Naive thymus-derived CD4-positive, alpha-beta T cell (primary cell): ENCODE results near the gene SCGB1D1. TPM values are rescaled to one million over a fixed set of nuclear protein-coding genes. Genes with fewer than 3 reads are reported as not detected.

Experiments used
- ATAC-seq: fragments of 150-1000 bp; cut with Tn5 transposase; 2 replicates; pipeline ENCODE4 v1.10.0; 2021; ENCODE audit warnings: mild to moderate bottlenecking, moderate library complexity
- CTCF ChIA-PET: fragments of 350-600 bp; sonication (Branson Sonifier 250); formaldehyde crosslinking; loops from one replicate; lab custom pipeline; 2021; ENCODE audit warnings: antibody characterized with exemption; lab: Charles Lee
- POLR2A ChIA-PET: fragments of 350-600 bp; sonication (Branson Sonifier 250); formaldehyde crosslinking; loops from one replicate; lab custom pipeline; 2021; ENCODE audit warnings: antibody characterized with exemption, inconsistent platforms; lab: Charles Lee
- DNase-seq, 9 donors: peaks; one replicate each; pipeline versions ENCODE4 v3.0.0 to v3.0.0-alpha.2; 2020 to 2022; ENCODE audit warnings: mixed read lengths in 1 of 9
- H3K27ac ChIP-seq: one replicate; pipeline ENCODE4 v1.7.0; 2013; ENCODE audit warnings: mild to moderate bottlenecking, low read depth, low read length, moderate library complexity
- H3K27me3 ChIP-seq, 2 donors: one replicate each; pipeline ENCODE4 v1.7.0; 2013; ENCODE audit warnings: low read length in 2 of 2, mild to moderate bottlenecking in 2 of 2, moderate library complexity in 2 of 2; ENCODE audit not compliant: control insufficient read depth in 2 of 2, insufficient read depth in 2 of 2
- H3K36me3 ChIP-seq, 3 experiments: 1 replicate in 2 of 3; 2 replicates in 1 of 3; pipeline ENCODE4 v1.7.0; 2013; ENCODE audit warnings: low read length in 3 of 3, mild to moderate bottlenecking in 3 of 3, moderate library complexity in 1 of 3; ENCODE audit not compliant: insufficient read depth in 3 of 3, control insufficient read depth in 2 of 3
- H3K4me1 ChIP-seq, 2 donors: one replicate each; pipeline ENCODE4 v1.7.0; 2013; ENCODE audit warnings: low read length in 2 of 2, mild to moderate bottlenecking in 2 of 2, moderate library complexity in 1 of 2; ENCODE audit not compliant: control insufficient read depth in 2 of 2, insufficient read depth in 2 of 2
- H3K4me3 ChIP-seq: 2 replicates; pipeline ENCODE4 v1.7.0; 2013; ENCODE audit warnings: mild to moderate bottlenecking, low read length
- H3K9me3 ChIP-seq, 3 experiments: 1 replicate in 2 of 3; 2 replicates in 1 of 3; pipeline ENCODE4 v1.7.0; 2013; ENCODE audit warnings: low read length in 3 of 3; ENCODE audit not compliant: control insufficient read depth in 2 of 3
- H3K27ac Mint-ChIP-seq, 9 donors: one replicate each; pipeline ENCODE4 v1.8.0; 2020 to 2022; ENCODE audit warnings: mixed read lengths in 9 of 9, mild to moderate bottlenecking in 8 of 9, moderate library complexity in 5 of 9, inconsistent platforms in 2 of 9
- H3K27me3 Mint-ChIP-seq, 5 donors: one replicate each; pipeline ENCODE4 v1.8.0; 2021 to 2022; ENCODE audit warnings: mixed read lengths in 5 of 5, mild to moderate bottlenecking in 1 of 5
- H3K36me3 Mint-ChIP-seq, 5 donors: one replicate each; pipeline ENCODE4 v1.8.0; 2020 to 2022; ENCODE audit warnings: mixed read lengths in 5 of 5, mild to moderate bottlenecking in 3 of 5, inconsistent platforms in 1 of 5
- H3K4me1 Mint-ChIP-seq, 7 donors: one replicate each; pipeline ENCODE4 v1.8.0; 2020 to 2022; ENCODE audit warnings: mixed read lengths in 7 of 7, mild to moderate bottlenecking in 3 of 7, inconsistent platforms in 1 of 7
- H3K4me3 Mint-ChIP-seq, 10 donors: one replicate each; pipeline ENCODE4 v1.8.0; 2020 to 2022; ENCODE audit warnings: mild to moderate bottlenecking in 10 of 10, mixed read lengths in 10 of 10, moderate library complexity in 6 of 10, inconsistent platforms in 2 of 10
- H3K9me3 Mint-ChIP-seq, 11 donors: one replicate each; pipeline ENCODE4 v1.8.0; 2020 to 2022; ENCODE audit warnings: mixed read lengths in 11 of 11, mild to moderate bottlenecking in 4 of 11, inconsistent platforms in 1 of 11, moderate library complexity in 1 of 11
- intact Hi-C, 2 donors: fragments of 100-400 bp; cut with micrococcal nuclease; formaldehyde crosslinking; loops; one replicate each; pipeline ENCODE4 v1.15.1; 2023
- polyA plus RNA-seq, 2 donors: library from polyadenylated mRNA; unstranded; fragments of 300-500 nt; fragmentation: Illumina TruSeq; gene quantifications; one replicate each; pipeline ENCODE4 v1.2.3, GENCODE V29; 2021
- total RNA-seq, 6 experiments: library from RNA in 5 of 6; stranded (reverse) in 5 of 6; gene quantifications; 1 replicate in 5 of 6; 2 replicates in 1 of 6; pipeline ENCODE4 v1.2.3 and lab custom pipeline; 2021 to 2026

The SCGB1D1 gene
- total RNA-seq (not detected), polyA plus RNA-seq (not detected), total RNA-seq (lab: John Stamatoyannopoulos, UW) (not detected)

GRCh38 chr11:62190011-62190410, at the start of gene SCGB1D1:
Gene SCGB1D1, plus strand, starts transcription at chr11:62190216. Its CDS starts 69 bp downstream, at chr11:62190285.
- Histone ChIP-seq H3K27ac (no peak within 1 kb of the TSS), H3K4me1 (no peaks in the 10 kb centered on the region), H3K9me3 (no peaks in the 10 kb centered on the region), H3K4me3 (no peak within 1 kb of the TSS), H3K27me3 (no peaks in the 10 kb centered on the region), H3K36me3 (no peaks in the 10 kb centered on the region)
- ATAC-seq = no peak
- CTCF ChIA-PET = interaction anchor here (1.1 kb wide), 1 partner anchor 108 kb away, joined by 3 read pairs; no protein-coding TSS in a partner anchor
- peaks cover 0 to 4% (median 1%) of the 10 kb centered on the region in 11 donors for H3K9me3 Mint-ChIP-seq
- intact Hi-C loops = no loop called here
- POLR2A ChIA-PET = no interaction called here
- H3K27ac Mint-ChIP-seq = peak within 1 kb of the TSS in 1 of 9 donors; percentile 4
- H3K4me3 Mint-ChIP-seq = no peak within 1 kb of the TSS
- peaks cover 30 to 50% (median 42%) of the 10 kb centered on the region in 5 donors for H3K27me3 Mint-ChIP-seq
- DNase-seq = no peak
- peaks cover 0 to 2% (median 0%) of the 10 kb centered on the region in 7 donors for H3K4me1 Mint-ChIP-seq
- peaks cover 0 to 4% (median 0%) of the 10 kb centered on the region in 5 donors for H3K36me3 Mint-ChIP-seq

GRCh38 chr11:62140304-62141110, 49.5 kb upstream of the SCGB1D1 start:
- ATAC-seq (no peak), DNase-seq (peak in 1 of 9 donors; percentile 18)
- CTCF ChIA-PET = no interaction called here
- no peak overlapping the region for H3K4me3 Mint-ChIP-seq
- H3K4me3 ChIP-seq = no peak overlapping the region
- H3K4me1 ChIP-seq = no peaks in the 10 kb centered on the region
- peaks cover 0 to 7% (median 0%) of the 10 kb centered on the region in 7 donors for H3K4me1 Mint-ChIP-seq
- H3K9me3 Mint-ChIP-seq = no peaks in the 10 kb centered on the region
- no peaks in the 10 kb centered on the region for H3K9me3 ChIP-seq
- H3K27ac Mint-ChIP-seq = no peak overlapping the region
- H3K36me3 Mint-ChIP-seq = peaks cover 0 to 37% (median 6%) of the 10 kb centered on the region in 5 donors
- H3K27me3 ChIP-seq = no peaks in the 10 kb centered on the region
- intact Hi-C loops = no loop called here
- no peaks in the 10 kb centered on the region for H3K27me3 Mint-ChIP-seq
- peaks cover 0 to 71% (median 2%) of the 10 kb centered on the region in 3 experiments for H3K36me3 ChIP-seq
- POLR2A ChIA-PET = no interaction called here
- no peak overlapping the region for H3K27ac ChIP-seq

- DNase-seq (peak in 1 of 9 donors; percentile 17), ATAC-seq (no peak)
- POLR2A ChIA-PET = no interaction called here
- H3K27me3 ChIP-seq = no peaks in the 10 kb centered on the region
- H3K36me3 ChIP-seq = peaks cover 0 to 80% (median 2%) of the 10 kb centered on the region in 3 experiments
- H3K36me3 Mint-ChIP-seq = peaks cover 1 to 39% (median 7%) of the 10 kb centered on the region in 5 donors
- H3K4me1 Mint-ChIP-seq = peaks cover 0 to 5% (median 0%) of the 10 kb centered on the region in 7 donors
- H3K9me3 Mint-ChIP-seq = no peaks in the 10 kb centered on the region
- H3K27me3 Mint-ChIP-seq = no peaks in the 10 kb centered on the region
- no peaks in the 10 kb centered on the region for H3K4me1 ChIP-seq
- intact Hi-C loops = no loop called here
- H3K4me3 ChIP-seq = no peak overlapping the region
- H3K4me3 Mint-ChIP-seq = no peak overlapping the region
- no peaks in the 10 kb centered on the region for H3K9me3 ChIP-seq
- H3K27ac ChIP-seq = no peak overlapping the region
- no peak overlapping the region for H3K27ac Mint-ChIP-seq
- CTCF ChIA-PET = no interaction called here
Measured at GRCh38 chr11:62141111-62142042, 48.6 kb upstream of the SCGB1D1 start.

GRCh38 chr11:62142043-62142375, 48.0 kb upstream of the SCGB1D1 start:
- ChIA-PET POLR2A (no interaction called here), CTCF (no interaction called here)
- Histone ChIP-seq H3K36me3 (peaks cover 0 to 85% (median 2%) of the 10 kb centered on the region in 3 experiments), H3K4me1 (no peaks in the 10 kb centered on the region), H3K27ac (no peak overlapping the region), H3K27me3 (no peaks in the 10 kb centered on the region), H3K4me3 (no peak overlapping the region), H3K9me3 (no peaks in the 10 kb centered on the region)
- no peaks in the 10 kb centered on the region for H3K4me1 Mint-ChIP-seq
- intact Hi-C loops = no loop called here
- H3K27ac Mint-ChIP-seq = no peak overlapping the region
- H3K9me3 Mint-ChIP-seq = no peaks in the 10 kb centered on the region
- H3K4me3 Mint-ChIP-seq = no peak overlapping the region
- H3K27me3 Mint-ChIP-seq = no peaks in the 10 kb centered on the region
- no peak for ATAC-seq
- DNase-seq = peak in 1 of 9 donors; percentile 21
- H3K36me3 Mint-ChIP-seq = peaks cover 4 to 43% (median 9%) of the 10 kb centered on the region in 5 donors

- Histone ChIP-seq H3K27me3 (no peaks in the 10 kb centered on the region), H3K9me3 (no peaks in the 10 kb centered on the region), H3K27ac (no peak overlapping the region), H3K36me3 (peaks cover 0 to 86% (median 2%) of the 10 kb centered on the region in 3 experiments), H3K4me3 (no peak overlapping the region), H3K4me1 (no peaks in the 10 kb centered on the region)
- Mint-ChIP-seq H3K4me3 (no peak overlapping the region), H3K27ac (peak overlapping the region in 1 of 9 donors; percentile 18), H3K27me3 (no peaks in the 10 kb centered on the region), H3K36me3 (peaks cover 9 to 47% (median 11%) of the 10 kb centered on the region in 5 donors), H3K9me3 (no peaks in the 10 kb centered on the region), H3K4me1 (no peaks in the 10 kb centered on the region)
- DNase-seq (peak in 1 of 9 donors; percentile 8), ATAC-seq (no peak)
- intact Hi-C loops = no loop called here
- ChIA-PET CTCF (interaction anchor here (0.7 kb wide), 1 partner anchor 12 kb away, joined by 3 read pairs; no protein-coding TSS in a partner anchor), POLR2A (no interaction called here)
Measured at GRCh38 chr11:62142921-62143320, 47.1 kb upstream of the SCGB1D1 start.

GRCh38 chr11:62143727-62144126, 46.3 kb upstream of the SCGB1D1 start:
- H3K4me3 Mint-ChIP-seq = no peak overlapping the region
- Histone ChIP-seq H3K27me3 (no peaks in the 10 kb centered on the region), H3K9me3 (no peaks in the 10 kb centered on the region), H3K4me1 (no peaks in the 10 kb centered on the region), H3K4me3 (no peak overlapping the region), H3K36me3 (peaks cover 0 to 86% (median 4%) of the 10 kb centered on the region in 3 experiments), H3K27ac (no peak overlapping the region)
- ChIA-PET CTCF (no interaction called here), POLR2A (no interaction called here)
- no peaks in the 10 kb centered on the region for H3K9me3 Mint-ChIP-seq
- no peaks in the 10 kb centered on the region for H3K4me1 Mint-ChIP-seq
- no peak for ATAC-seq
- H3K27me3 Mint-ChIP-seq = no peaks in the 10 kb centered on the region
- DNase-seq = no peak
- H3K36me3 Mint-ChIP-seq = peaks cover 10 to 48% (median 11%) of the 10 kb centered on the region in 5 donors
- intact Hi-C loops = no loop called here
- H3K27ac Mint-ChIP-seq = no peak overlapping the region
